Stimulated activated CD4-positive, alpha-beta T cell treated with anti-CD3 and anti-CD28 coated beads, Interleukin-1b, Interleukin-23, amount 100 ng/mL, for 1 hour (primary cell): ENCODE measurements around the gene APH1A.
A peak's percentile ranks its signal among the peaks of the same experiment; 100 is the strongest.
"Not testable (repeated sequence)": the region's sequence is repeated elsewhere in the genome, so short reads cannot be mapped to it uniquely, and the experiment has no call there.

Experiments
- DNase-seq, 2 donors: peaks; one replicate each; pipeline ENCODE4 v3.0.0-alpha.2; 2020; ENCODE audit warnings: low read depth in 2 of 2

The APH1A gene

DNA sequence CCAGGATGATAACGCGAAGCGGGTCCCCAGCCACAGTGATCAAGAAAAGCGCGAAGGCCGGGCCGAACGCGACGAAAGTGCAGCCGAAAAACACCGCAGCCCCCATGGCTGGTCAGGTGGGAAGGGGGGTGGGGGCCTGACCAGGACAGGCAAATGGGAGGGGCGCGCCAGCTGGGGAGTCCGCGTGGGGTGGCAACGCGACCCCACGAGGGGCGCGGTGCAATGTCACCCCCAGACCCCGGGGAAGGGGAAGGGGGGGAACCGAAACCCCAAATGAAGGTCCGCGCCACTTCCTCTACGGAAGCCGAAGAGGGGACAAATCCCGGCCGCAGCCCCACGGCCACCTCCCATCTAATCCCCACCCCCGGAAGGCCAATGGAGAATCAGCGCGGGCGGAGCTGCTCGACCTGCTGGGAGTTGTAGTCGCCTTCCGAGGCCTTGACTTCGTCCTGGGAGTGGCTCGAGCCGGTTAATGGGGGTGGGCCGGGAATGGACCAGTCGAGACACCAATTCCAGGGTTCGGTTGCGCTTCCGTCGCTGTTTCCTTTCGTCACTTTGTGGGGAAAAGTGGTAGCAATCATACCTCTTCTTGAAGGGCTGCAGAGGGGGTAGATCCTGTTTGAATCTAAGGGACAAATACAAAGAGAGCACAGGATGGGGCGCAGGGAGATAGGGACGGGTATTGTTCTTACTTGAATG is at the start of gene APH1A:
Gene APH1A, minus strand, starts transcription at position 312 of the 699 bp plus-strand sequence. Its CDS starts 206 bp downstream, at position 106.
- DNase-seq = peak; percentile 76 to 77

DNA sequence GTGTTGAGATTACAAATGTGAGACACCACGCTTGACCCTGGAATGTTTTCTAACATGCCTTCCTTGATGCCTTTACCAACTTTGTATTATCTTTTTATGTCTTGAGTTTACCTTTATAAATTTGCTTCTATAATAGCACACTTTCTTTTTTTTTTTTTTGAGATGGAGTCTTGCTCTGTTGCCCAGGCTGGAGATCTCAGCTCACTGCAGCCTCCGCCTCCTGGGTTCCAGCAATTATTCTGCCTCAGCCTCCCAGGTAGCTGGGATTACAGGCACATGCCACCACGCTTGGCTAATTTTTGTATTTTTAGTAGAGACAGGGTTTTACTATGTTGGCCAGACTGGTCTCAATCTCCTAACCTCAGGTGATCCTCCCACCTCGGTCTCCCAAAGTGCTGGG is 45.9 kb upstream of the APH1A start:
- not testable (repeated sequence) for DNase-seq

DNA sequence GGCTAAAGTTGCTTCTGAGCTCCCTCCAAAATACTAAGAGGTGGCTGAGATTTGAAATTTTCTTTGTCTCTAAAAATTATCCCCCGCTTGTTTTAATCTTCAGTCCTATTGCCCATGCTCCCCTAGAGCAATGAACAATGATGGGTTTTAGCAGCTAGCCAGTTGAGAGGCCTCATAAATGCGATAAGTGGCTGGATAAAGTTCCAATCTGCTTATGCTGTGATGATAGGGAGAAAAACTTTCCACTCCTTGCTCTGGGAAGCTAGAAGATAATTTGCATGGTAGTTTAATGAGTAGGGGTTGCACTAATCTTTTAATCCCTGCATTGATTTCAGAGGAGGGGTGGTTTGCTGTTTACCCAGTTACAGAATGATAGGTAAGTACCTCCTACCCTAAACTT is 42.9 kb upstream of the APH1A start:
- no peak for DNase-seq

GRCh38 chr1:150309758-150310508 is 41.1 kb upstream of the APH1A start:
- DNase-seq = no peak

- DNase-seq = not testable (repeated sequence)
Observed at GRCh38 chr1:150308585-150308984, 39.8 kb upstream of the APH1A start.

DNA sequence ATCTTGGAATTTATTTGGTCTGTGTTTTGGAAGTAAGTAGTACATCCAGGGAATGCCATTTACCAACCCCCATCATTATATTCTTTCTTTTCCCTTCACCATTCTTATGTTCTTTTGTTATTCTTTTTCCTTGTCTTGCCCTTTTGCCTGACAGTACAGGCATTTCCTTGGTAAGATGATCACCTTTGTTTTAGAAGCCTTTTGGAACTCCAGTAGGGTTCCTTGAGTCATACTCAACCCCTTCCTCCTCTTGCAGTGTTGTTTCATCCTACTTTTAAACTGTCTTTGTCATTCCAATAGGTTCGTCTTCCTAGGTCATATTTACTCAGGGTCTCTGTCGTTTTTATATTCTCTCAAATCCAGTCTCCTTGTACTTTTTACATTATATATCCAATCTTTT is 34.1 kb upstream of the APH1A start:
- DNase-seq = no peak

DNA sequence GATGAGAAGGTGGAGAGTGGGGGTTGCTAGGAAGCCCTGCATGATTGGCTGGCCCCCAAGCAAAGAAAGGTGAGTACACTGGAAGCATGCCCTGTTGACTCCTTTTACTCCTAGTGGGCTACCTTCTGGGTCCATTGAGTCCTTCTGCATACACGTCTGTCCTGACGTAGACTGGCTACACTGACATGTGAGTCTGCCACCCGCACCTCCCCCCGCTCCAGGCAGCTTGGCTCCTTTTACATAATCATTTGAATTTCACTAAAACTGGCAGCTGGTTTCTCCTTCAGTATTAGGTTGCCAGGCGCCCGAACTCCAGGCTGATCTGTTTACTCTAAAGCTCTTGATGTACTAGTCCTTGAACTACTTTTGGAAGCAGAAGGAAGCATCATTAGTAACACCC is 33.5 kb upstream of the APH1A start:
- no peak for DNase-seq

DNA sequence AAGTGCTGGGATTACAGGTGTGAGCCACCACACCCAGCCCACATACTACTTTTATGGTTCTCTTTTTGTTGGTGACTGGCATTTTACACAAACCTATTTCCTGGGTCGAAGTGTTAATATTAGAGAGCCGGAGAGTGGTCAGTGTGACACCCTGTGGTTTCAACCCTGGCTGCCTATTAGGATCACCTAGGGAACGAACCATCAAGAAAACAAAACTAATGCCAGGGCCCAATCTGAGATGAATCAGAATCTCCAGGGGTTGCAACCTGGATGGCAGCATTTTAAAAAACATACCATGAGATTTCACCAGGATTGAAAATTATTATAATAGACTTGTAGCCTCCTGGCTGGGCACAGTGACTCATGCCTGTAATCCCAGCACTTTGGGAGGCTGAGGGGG is 30.9 kb upstream of the APH1A start:
- DNase-seq = no peak

GRCh38 chr1:150295476-150295875 is 26.7 kb upstream of the APH1A start:
- no peak for DNase-seq

GRCh38 chr1:150293433-150294253 is 24.8 kb upstream of the APH1A start, which contains the start of gene MRPS21:
Gene MRPS21 (plus strand): TSS chr1:150293861. CDS start chr1:150294367, 506 bp downstream.
- DNase-seq = peak; percentile 50 to 61

GRCh38 chr1:150288822-150289221 is 20.0 kb upstream of the APH1A start:
- DNase-seq = no peak

- no peak for DNase-seq
Observed at GRCh38 chr1:150288382-150288781, 19.6 kb upstream of the APH1A start.

- no peak for DNase-seq
Observed at GRCh38 chr1:150283260-150283659, 14.4 kb upstream of the APH1A start.

DNA sequence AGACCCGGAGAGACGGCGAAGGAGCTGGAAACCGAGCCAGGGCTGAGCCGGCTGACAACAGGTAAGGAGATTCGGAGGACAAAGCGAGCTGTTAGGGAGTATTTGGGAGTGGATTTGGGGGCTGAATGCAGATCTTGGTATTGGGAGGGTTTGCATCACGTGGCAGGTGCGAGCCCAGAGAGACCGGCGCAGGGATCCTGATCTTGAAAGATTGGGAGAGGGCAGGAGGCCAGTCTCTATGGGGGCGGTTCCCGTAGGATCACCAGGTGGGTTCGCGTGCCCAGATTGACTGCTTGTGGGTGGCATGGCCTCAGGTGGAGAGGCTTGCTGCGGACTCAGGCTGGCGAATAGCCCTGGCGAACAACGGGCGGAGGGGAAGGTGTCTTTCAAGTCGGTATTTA is 13.7 kb upstream of the APH1A start:
- DNase-seq = no peak

- peak; percentile 50 to 62 for DNase-seq
Observed at GRCh38 chr1:150281758-150282557, 13.1 kb upstream of the APH1A start, which contains the start of gene CIART. Gene CIART (plus strand): TSS chr1:150282554. CDS start chr1:150283268, 714 bp downstream.

GRCh38 chr1:150281221-150281757 is 12.5 kb upstream of the APH1A start:
- DNase-seq = peak; percentile 15 to 35

DNA sequence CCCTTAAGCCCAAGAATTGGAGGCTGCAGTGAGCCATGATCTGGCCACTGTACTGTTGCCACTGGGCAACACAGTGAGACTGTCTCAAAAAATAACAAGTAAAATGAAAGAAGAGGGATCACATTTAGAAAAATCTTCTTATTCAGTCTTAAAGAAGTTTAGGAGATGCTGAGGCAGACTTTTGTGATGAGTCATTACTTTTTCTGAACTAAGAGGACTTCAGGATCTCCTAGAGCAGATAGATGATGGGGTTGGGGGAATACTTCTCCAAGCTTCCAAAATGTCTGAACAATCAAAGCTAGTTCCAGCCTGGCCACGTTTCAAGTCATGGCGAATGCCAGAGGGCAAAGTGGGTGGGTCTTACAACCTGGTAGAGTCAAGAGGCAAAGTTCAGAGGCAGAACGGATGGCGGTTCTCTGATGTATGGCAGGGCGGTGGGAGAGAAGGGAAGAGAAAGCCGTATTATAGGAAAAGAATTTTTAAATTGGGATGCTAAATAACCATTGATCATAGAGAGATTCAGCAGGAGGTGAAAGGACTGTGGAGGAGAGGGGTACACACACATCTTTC is 11.4 kb upstream of the APH1A start:
- no peak for DNase-seq

DNA sequence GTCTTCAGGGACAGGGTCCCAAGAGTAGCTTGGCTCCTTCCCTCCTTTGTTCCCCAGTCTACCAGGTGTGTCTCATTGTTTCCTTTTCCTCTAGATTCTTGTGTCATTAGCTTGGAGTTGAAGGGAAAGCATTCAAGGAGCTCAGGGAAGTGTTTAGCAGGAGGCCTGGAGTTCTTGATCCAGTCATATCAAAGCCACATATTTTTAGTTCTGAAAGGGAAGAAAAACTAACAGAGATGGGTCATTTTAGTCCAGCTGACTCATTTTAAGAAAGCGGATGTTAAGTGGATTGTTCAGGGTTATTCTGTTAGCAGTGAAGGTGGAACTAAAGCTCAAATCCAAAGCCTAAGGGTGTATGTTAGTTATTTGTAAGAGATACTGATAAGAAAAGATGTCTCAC is 4.5 kb upstream of the APH1A start:
- no peak for DNase-seq

DNA sequence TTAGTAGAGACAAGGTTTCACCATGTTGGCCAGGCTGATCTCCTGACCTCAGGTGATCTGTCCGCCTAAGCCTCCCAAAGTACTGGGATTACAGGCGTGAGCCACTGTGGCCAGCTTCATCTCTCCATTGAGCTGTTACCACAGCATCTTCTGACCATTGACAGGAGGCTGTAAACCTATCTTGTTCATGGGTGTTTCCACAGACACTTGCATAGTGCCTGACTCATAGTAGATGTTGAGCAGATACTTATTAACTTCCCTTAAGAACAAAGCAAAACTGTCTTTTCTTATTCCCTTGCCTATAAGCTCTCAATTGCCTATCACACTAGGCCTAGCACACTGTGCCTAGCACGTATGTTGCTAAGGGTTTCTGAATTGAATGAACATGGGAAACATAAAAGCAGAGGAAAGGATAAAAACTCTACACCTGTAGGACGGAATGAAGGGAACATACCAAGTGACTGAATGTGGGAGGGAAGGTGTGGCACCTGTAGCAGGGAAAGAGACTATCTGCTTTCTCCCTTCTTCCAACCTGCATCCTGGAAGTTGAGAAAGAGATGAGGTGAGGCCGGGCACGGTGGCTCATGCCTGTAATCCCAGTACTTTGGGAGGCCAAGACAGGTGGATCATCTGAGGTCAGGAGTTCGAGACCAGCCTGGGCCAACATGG is 2.6 kb upstream of the APH1A start:
- no peak for DNase-seq

DNA sequence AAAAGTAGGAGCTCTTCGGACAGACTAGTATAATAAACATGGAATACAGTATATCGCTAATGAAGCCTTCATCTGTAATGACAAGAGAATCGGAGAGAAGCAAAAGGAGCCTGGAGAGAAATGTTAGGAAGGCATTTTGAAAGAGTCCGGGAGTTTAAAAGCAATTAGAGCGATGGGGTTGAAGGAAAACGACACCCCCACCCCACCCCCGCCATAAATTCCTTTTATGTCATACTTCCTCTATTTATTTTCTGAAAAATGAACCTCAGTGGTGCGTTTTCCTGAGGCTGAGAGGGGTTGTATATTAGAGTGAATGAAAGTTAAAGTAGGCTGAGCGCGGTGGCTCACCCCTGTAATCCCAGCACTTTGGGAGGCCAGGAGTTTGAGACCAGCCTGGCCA is 635 bp upstream of the APH1A start:
- DNase-seq = no peak
